Stimulated activated CD8-positive, alpha-beta memory T cell treated with anti-CD3 and anti-CD28 coated beads, Interleukin-7, amount 100 ng/mL, for 24 hours (primary cell): ENCODE results near the gene MRPL37.
"Not testable (repeated sequence)": the region's sequence is repeated elsewhere in the genome, so short reads cannot be mapped to it uniquely, and the experiment has no call there.

ENCODE experiments used
- DNase-seq: peaks from one replicate; pipeline ENCODE4 v3.0.0-alpha.2; 2020; ENCODE audit warnings: low read depth

The MRPL37 gene

DNA sequence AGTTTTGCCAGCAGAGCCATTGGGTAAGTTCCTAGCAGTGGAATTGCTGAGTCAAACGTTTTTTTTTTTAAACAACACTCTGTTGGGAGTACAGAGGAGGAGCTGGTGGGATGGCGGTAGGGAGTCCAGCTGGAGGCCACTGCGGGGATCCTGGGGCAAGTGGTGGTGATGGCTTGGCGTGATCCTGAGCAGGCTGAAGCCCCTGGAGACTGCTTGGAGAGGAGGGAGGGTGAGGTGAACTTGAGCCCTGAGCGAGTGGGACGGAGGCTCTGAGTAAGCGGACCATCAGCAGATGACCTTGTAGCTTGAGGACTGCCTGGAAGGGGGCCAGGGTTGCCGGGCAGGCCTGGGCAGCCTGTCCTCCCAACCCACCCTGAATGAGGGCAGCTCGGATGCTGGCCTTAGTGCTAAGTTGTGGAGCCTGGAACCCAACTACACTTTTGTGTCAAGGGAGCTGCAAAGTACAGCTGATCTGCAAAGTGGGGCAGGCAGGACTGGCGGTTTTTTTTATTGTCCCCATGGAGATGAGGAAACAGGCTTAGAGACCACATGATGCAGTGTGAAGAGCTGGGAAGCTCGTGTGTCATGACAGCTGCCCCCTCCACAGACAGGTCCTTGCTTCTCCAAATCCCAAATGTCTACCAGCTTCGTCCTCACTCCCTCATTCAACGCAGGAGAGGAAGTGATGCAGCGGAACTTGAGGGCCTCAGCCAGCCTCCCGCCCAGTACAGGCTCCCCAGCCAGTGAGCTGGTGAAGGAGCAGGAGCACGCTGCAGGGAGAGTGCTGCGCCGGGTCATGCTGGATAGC lies 20.2 kb downstream of the MRPL37 start:
- no peak for DNase-seq

DNA sequence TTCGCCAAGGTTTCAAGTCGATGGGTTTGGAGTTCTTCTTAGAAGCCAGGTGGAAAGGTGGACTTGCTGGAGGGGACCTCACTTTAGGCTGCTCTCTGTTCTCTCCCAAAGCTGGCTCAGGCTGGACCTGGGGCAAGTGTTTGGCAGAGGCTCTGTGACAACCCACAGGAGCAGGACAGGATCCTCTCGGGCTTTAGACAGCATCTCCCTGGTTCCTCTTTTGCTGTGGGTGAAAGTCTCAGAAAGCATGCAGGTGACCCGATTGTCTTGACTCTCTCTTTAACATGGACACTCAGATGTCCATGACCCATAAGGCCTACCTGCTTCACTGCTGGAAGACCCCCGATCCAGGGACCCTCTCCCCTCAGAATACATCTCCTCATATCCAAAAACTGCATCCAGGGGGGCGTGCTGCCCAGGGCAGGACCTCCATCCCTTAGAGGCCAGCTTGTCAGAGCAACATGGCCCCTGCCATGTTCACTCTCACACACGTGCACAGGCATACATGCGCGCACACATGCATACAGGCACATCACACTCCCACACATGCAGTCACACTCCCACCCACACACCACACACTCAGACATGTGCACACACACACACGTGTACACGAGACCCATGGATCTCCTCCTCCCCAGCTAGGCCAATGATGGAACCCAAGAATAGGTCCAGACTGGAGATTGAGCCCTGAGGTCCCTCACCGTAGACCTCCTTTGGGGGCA lies 21.3 kb downstream of the MRPL37 start:
- DNase-seq, result no peak

DNA sequence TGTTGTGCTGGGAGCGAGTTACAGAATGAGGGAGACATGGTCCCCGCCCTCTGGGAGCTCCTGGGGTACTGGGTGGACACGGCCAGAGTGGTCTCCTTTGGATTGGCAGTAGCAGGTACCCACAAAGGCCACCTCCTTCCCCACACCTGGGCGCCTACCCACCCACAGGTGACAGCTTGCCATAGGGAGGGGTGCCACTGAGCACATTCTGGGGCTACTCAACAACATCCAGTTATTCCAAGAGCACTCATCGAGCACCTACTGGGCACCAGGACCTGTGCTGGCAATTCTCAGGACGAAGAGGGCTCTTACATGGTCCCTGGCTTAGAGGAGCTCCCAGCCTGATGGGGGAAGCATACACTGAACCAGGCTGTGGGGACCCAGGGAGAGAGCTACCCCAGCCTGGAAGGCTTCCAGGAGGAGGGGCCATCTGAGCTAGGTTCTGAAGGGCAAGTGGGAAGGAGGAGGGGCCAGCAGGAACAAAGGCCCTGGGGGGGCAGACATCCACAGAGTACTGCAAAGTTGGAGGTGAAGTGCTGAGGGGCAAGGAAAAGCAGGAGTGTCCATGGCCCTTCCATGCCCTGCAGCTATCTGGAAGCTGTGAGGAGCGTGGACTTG lies 22.0 kb downstream of the MRPL37 start:
- DNase-seq, result no peak

DNA sequence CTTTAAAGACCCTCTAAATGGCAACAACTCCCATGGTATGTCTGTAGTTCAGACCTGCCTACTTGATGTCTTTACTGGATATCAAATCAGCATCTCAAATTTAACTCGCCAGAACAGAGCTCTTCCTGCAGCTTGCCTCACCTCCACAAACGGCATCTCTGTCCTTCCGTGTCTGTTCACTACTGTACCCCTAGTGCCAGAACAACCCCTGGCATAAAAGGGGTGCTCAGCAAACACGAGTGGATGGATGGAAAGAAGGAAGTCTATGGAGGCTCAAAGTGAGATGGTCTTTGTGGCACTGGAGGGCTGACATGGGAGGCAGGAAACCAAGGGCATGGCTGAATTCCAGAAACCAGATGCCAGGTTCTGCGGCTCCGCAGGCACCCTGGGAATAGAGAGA lies 22.7 kb downstream of the MRPL37 start:
- no peak for DNase-seq

DNA sequence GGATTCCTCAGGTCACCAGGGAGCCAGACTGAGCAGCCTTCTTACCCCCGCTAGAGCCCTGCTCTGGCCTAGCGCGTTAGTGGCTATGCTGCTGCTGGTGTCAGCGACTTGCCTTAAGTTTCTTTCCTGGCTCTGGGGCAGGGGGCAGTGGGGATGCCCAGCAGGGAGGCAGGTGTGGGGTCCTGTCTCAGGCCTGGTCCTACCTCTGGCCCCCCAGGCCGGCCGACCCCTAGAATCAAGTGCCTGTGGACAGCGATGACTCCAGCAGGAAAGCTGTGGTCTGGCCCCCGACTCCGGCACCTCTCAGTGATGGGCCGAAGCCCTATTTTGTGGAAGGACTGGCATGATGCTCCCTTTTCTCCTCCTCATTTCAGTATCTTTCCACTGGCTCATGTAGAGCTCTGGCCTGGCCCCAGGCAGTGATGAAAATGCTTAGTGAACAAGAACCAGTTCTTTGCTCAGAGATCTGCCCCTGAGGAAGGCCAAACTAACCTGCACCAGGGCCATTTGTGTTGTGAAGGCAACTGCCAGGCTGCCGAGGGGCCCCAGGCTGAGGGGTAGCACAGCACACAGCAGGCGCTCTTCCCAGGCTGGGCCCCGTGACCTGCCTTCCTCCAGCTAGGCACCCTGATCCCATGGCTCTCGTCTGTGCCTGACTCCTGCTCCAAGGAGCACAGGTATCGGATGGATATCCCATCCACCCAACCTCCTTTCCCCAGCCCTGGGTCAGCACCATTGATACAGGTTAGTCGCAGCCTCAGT lies 23.7 kb downstream of the MRPL37 start:
- no peak for DNase-seq

DNA sequence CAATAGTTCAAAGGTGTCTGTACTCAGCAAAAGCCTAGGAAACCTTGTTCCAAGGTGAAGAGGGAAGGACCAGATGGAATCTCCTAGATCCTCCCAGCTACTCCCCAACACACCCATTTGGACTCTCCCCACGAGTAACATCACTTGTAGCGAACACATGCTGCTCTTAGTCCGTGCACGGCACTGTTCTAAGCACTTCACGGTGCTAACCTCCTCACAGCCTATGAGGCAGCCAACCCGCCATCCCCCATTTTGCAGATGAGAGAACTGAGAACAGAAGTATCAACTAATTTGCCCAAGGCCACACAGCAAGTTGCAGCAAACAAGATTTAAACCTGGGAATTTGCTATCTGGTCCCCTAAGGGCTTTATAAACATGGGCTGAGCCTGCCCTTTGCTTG lies 24.3 kb downstream of the MRPL37 start:
- no peak for DNase-seq

DNA sequence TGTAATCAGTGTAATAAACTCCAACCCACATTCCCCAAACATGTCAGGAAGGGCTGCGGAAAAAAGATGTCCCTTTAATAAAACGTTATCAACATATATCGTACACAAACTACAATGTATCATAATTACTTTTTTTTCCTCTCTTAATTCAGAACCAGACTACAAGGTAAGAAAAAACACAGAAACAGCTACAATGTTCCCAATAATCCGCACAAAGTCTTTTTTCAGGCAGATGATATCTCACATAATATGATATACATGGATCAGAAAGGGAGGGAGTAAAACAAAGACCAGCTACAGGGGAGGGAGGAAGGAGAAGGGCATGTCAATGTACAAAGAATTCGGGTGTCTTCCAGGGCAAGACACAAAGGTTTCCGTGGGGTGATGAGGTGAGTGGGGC lies 25.4 kb downstream of the MRPL37 start:
- DNase-seq, result no peak

DNA sequence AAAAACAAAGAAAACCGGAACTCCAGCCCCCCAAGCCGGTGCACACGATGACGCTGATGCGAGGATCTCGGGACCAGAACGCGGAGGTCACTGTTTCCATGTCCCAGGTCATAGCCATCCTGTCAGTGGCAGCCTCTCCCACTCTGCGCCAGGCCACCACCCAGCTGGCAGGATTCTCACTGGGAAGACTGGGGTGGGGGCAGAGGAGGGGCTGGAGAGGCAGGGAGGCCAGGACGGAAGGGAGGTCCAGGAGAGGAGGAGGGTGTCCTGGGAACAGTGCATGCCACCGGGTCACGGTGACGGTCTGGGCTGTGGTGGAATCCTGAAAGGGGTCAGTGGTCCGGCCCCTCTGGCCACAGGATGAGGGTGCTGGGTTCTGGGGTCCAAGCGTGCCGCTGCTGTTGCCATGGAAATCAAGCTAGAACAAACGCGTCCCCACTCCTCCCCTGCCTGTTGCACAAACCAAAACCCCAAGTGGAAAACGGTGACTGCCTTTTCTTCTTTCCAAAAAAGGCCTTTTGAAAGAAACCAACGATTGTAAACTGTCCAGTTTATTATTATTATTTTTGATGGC lies 26.1 kb downstream of the MRPL37 start:
- DNase-seq, result no peak

DNA sequence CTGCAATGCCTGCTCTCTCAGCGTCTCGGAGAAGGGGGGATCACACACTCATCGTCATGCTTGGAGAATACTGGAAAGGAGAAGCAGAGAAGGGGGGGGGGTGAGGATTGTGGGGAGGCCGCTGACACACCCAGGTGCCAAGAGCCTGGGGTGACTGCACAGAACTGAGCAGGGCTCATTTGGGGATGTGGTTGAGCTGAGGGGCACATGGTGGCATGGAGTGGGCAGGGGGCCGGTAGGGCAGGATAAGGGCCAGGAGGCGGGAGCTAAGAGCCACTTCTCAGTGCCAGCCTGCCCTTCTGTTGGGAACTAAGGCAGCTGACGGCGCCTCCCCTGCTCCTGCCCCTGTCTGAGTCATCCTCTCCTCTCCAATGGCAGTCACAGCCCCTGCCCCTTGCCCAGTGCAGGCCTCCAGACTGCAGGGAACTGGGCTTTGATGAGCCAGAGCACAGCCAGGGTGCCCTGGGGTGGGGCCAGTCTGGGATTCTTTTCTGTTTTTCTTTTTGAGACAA lies 27.2 kb downstream of the MRPL37 start:
- DNase-seq, result no peak

DNA sequence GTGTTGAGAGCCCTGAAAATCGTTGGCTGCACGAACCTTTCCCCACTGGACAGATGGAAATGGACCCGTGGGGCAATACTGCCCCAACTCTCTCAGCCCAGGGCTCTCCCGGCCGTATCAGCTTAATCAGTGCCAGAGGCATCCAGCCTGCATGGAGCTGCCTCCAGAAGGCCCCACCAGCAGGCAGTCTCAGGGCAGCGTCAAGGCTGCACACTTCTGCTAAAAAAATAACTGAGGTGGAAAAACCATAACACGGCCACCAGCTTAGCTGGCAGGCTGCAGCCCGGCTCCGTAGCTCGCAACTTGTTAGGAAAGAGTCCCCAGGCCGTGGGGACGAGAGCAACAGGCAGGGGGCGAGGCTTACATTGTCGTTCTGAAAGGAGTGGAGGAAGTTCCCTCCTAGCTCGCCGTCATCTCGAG lies 27.9 kb downstream of the MRPL37 start:
- DNase-seq, result no peak

DNA sequence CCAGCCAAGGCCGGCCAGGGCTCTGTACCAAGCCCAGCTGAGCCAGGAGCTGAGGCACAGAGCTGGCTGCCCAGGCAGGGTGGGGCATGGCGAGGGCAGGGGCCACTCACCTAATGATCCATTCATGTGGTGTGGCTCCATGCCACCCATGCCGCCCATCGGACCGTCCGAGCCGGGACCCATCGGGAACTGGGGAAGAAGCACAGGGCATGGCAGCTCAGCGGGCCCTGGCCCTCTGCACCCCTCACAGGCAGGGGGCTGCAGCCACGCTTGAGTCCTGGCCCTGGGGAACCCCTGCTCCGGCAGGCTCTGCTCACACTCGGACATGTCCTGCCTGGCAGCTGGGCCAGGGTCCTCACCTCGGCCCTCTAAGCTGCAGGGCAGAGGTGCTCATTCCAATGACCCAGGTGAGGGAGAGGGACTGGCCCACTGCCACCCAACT lies 28.7 kb downstream of the MRPL37 start:
- DNase-seq, result no peak

DNA sequence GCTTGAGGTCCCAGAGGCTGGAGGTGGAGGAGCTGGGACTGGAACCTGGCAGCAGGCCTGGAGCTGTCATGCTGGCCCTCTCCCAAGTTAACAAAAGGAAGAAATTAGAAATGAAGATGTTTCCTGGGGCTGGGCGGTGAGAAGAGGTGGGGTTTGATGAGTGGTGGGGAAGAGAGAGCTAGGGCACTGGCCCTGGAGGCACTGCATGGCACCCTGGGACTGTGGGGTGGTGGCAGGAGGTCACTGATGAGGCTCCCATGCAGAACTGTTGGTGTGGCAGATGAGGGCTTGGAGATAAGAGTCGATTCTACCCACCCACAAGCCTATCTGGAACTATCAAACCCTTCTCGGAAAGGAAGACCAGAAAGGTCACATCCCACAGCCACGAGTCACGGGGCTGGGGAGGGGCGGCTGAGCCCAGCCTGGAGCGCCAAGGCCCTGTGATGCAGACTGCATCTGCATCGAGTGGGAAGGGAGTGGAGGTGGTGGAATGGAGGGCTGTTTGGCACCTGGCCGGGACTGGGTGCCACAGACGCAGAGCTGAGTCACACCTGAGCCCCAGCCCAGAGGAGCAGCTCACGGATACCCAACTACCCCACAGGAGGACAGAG lies 29.4 kb downstream of the MRPL37 start:
- DNase-seq, result no peak

DNA sequence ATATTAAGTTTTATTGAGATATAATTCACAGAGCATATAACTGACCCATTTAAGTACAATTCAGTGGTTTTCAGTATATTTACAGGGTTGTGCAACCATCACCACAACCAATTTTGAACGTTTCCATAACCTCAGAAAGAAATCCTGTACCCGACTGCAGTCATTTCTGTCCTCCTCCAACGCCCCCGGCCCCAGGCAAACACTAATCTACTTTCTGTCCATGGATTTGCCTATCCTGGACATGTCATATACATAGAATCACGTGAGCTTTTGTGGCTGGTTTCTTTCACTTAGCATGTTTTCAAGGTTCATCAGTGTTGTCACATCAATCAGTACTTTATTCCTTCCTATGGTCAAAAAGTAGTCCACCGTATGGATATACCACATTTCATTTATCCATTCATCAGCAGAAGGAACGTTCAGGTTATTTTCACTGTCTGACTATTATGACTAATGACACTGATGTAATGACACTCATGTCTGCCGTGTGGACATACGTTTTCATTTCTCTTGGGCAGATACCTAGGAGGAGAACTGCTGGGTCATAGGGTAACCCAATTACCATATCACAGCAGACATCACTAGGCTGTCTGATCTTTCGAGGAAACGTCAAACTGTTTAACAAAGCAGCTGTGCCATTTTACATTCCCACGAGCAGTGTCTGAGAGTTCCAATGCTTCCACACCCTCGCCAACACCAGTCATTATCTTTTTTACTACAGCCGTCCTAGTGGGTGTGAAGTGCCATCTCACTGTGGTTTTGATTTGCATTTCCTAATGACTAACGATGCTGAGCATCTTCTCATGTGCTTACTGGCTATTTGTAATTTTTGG lies 30.8 kb downstream of the MRPL37 start:
- DNase-seq, result no peak

DNA sequence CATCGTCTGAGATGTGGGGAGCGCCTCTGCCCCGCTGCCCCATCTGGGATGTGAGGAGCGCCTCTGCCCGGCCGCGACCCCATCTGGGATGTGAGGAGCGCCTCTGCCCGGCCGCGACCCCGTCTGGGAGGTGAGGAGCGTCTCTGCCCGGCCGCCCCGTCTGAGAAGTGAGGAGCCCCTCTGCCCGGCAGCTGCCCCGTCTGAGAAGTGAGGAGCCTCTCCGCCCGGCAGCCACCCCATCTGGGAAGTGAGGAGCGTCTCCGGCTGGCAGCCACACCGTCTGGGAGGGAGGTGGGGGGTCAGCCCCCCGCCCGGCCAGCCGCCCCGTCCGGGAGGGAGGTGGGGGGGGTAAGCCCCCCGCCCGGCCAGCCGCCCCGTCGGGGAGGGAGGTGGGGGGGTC lies 33.2 kb downstream of the MRPL37 start:
- not testable (repeated sequence) for DNase-seq

DNA sequence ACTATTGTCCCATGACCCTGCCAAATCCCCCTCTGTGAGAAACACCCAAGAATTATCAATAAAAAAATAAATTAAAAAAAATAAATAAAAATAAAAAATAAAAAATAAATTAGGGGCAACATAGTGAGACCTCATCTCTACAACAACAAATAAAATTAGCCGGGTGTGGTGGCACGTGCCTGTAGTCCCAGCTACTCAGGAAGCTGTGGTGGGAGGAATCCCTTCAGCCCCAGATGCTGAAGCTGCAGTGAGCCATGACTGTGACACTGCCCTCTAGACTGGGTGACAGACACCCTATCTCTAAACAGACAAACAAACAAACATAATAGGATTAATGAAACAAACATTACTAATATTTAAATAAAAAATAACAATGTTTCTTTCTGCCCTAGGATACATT lies 34.3 kb downstream of the MRPL37 start:
- DNase-seq, result no peak

DNA sequence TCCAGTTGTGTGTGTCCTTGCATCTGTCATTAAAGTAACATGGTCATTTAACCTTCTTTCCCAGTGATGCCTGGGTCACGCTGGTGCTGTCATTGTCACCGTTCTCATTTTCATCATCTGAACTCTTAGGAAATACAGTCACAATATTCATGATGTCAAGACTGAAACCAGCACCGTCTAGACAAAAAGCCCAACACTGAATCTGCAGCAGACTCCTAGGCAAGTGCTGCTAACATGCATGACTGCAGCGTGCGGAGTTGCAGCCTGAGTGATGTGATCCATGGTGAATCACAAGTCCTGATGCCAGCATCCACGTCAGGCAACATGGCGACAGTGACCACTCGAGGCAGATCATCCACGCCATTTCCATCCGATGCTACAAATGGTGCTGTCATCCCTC lies 37.6 kb downstream of the MRPL37 start:
- no peak for DNase-seq

DNA sequence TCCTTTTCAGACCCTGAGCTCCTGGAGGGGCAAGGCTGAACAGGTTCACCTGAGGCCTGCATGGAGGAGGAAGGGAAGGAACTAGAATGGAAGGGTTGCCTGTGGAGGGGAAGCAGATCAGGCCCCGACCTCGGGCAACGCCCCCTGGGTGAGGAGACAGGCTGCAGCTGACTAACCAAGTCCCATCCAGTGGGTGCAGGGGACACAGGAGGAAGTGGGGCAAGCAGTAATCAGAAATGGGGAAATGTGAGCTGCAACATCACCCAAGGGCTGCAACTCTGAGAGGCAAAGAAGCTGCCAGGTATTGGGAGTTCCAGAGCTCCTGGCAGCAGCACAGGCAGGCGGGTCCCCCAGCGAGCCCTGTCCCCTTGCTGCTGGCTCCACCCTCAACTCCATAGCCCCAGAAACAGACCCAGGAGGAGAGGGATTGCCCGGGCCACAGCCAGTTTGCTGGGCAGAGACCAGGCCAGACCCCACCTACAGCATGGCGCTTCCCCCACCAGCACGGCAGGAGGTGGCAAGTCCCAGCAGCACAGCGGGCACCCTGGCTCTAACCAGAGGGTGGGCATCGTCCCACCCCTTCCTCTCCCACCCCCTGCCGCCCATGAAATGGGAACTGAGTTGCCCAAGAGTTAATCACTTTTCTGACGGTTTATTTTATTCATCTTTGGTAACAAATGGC lies 38.5 kb downstream of the MRPL37 start:
- DNase-seq, result no peak

DNA sequence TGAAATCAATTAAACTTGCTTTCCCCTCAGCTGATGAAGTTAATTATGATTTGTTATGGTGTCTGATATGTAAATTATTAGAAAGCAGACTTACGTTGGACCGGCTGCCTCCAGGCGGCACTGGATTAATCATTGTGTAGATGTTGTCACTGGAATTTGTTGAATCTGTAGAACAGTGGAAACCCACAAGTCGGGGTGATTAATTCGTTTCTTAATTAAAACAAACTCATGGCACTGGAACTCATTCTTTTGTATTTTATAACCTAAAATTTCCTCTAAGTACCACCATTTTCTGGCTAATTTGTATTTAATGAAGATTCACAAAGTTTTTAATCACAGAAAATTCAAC lies 39.0 kb downstream of the MRPL37 start:
- no peak for DNase-seq

DNA sequence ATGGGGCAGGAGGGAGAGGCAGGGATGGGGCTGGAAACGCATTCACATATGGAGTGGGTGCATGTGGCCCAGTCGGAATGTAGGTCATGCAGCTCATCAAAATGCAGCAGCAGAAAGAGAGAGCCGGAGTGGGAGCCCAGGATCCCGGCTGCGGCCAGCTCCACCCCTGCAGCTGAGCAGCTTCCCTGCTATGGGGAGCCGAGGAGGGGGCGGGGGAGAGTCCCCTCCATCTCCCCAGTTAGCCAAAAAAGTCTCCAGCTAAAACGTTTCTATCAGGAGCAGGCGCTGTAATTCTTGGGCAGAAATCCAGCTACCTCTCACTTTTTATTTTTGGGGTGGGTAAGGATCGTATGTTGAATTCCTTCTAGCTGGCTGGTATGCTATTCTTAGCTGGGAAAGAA lies 39.7 kb downstream of the MRPL37 start:
- DNase-seq, result no peak

DNA sequence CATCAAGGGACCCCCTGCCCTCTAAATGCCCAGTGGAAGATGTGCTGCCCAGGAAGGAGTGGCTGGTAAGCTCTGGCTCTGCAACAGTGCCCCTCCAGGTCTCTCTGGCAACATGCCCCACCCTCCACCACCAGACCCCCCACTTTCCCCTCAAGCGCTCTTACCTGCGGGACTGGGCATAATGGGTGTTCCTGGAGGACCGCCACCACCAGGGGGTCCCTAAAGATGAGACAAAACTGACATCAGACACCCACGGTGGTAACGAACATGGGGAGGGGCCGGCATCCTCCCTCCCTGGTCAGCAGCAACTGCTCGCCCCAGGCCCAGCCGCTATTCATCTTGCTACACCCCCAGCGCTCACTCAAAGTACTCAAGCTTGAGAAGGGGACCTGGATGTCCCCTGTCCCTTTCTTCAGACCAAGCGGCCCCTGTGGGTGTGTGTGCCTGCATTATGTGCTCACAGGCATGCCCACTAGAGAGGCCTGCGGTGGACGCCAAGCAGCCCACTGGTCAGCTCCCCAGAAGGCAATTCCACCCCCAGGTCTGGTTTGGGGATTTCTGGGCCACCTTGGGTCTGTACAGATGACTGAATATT lies 40.9 kb downstream of the MRPL37 start:
- DNase-seq, result no peak
